ENCODE data around the gene ST7.

DNA sequence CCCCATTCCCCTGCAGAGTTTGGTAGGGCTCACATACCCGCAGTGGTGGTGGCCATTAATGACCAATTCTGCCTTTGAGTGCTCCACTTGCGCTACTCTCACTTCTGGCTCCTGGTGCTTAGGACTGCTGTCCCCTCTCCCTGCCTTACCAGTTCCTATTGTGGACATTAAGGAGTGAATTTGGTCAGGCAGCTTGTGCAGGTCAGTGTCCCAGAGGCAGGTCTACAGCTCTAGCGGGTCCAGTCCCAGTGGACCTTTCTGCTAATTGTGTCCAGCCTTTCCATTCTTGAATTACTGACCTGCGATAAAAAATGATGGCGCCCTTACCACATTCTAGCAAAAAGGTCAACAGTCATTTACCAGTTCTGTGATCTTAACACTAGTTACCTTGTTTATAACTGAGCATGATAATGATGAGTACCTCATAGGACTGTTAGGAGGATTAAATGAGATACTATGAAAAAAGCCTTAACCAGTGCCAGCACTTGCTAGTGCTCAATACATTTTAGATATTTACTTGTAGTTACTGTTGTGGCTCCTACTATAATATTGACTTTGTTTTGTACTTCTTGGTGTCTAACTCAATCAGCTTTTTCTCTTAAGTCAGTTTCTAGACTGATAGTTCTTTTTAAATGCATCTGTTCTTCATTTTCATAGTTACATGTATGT lies 14.1 kb downstream of the ST7 start:
- no peak for TF ChIP-seq CTCF (conservative IDR thresholded peaks at IDR 0.05; ENCODE audit: low read length)
- TF ChIP-seq EZH2phosphoT487 (IDR thresholded peaks at IDR 0.05; ENCODE audit: borderline replicate concordance) = no peak
